ENCODE data around the gene CCDC127.

DNA sequence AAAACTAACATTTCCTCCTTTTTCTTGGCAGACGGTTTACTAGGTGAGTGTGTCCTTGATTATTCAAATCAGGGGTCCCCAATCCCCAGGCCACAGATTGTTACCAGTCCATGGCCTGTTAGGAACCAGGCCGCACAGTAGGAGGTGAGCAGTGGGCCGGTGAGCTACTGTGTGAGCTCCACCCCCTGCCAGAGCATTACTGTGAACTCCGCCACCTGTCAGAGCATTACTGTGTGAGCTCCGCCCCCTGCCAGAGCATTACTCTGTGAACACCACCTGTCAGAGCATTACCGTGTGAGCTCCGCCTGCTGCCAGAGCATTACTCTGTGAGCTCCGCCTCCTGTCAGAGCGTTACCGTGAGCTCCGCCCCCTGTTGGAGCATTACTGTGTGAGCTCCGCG lies 39.2 kb upstream of the CCDC127 start:
- TF ChIP-seq, protein P1, sequence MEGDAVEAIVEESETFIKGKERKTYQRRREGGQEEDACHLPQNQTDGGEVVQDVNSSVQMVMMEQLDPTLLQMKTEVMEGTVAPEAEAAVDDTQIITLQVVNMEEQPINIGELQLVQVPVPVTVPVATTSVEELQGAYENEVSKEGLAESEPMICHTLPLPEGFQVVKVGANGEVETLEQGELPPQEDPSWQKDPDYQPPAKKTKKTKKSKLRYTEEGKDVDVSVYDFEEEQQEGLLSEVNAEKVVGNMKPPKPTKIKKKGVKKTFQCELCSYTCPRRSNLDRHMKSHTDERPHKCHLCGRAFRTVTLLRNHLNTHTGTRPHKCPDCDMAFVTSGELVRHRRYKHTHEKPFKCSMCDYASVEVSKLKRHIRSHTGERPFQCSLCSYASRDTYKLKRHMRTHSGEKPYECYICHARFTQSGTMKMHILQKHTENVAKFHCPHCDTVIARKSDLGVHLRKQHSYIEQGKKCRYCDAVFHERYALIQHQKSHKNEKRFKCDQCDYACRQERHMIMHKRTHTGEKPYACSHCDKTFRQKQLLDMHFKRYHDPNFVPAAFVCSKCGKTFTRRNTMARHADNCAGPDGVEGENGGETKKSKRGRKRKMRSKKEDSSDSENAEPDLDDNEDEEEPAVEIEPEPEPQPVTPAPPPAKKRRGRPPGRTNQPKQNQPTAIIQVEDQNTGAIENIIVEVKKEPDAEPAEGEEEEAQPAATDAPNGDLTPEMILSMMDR (IDR thresholded peaks at IDR 0.05; ENCODE audit: low read depth, low read length, poor library complexity, severe bottlenecking): no peak
- TF ChIP-seq EZH2phosphoT487 (IDR thresholded peaks at IDR 0.05; ENCODE audit: borderline replicate concordance, low read length): no peak

Measured in DOHH2 (cell line).